SKM-1 treated with dmso at 0.1 percent for 144 hours (cell line): ENCODE results near the gene SETBP1.

Experiments
- DNase-seq: peaks from one replicate; lab custom pipeline; 2025; ENCODE audit not compliant: unreplicated experiment; lab: John Stamatoyannopoulos, UW

The SETBP1 gene

DNA sequence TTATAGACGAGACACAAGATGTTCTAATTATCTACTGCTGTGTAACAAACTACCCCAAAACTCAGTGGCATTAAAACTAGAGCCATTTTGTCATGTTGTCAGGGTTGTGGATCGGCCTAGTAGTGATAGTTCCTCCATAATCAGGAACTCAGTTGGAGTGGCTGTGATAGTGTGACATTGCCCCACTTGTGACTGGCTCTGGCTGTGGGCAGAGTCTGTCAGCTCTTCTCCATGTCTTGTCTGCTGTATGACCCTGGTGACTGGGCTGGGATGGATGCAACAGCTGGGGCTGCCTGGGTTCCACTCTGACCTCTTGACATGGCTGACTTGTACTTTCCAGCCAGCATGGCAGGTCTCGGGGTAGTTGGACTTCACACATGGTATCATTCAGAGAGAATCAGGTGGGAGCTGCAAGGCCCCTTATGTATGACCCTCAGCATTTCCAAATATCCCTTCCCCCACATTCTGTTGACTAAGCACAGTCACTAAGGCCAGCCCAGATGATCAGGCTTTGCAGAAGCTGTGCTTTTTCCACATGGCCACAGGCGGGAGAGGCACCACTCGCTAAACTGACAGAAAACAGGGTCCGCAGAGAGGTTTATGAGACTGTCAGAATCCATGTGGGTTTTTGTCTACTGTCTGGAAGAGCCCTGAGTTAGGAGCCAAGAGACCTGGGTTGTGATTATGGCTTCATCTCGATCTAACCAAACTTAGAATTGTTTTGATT is 50.3 kb downstream of the SETBP1 start:
- no peak for DNase-seq

- no peak for DNase-seq
Observed at GRCh38 chr18:44731530-44732237, 51.0 kb downstream of the SETBP1 start.

DNA sequence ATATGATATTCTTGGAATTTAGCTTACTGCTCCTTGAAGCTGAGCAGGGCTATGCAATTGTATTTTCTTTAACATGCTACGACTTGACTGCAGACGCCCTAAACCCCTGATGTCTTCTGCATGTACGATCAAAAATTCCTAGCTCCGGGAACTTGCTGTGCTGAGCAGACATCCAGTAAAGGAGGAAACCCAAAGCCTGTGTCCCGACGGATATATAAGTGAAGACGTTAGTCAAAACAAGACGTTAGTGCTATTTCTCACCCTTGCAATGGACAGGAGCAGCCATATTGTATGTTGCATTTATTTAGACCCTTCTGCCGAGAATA is 51.5 kb downstream of the SETBP1 start:
- no peak for DNase-seq

- no peak for DNase-seq
Observed at GRCh38 chr18:44732599-44732998, 51.9 kb downstream of the SETBP1 start.

GRCh38 chr18:44733069-44733753 is 52.5 kb downstream of the SETBP1 start:
- peak; percentile 62 for DNase-seq

DNA sequence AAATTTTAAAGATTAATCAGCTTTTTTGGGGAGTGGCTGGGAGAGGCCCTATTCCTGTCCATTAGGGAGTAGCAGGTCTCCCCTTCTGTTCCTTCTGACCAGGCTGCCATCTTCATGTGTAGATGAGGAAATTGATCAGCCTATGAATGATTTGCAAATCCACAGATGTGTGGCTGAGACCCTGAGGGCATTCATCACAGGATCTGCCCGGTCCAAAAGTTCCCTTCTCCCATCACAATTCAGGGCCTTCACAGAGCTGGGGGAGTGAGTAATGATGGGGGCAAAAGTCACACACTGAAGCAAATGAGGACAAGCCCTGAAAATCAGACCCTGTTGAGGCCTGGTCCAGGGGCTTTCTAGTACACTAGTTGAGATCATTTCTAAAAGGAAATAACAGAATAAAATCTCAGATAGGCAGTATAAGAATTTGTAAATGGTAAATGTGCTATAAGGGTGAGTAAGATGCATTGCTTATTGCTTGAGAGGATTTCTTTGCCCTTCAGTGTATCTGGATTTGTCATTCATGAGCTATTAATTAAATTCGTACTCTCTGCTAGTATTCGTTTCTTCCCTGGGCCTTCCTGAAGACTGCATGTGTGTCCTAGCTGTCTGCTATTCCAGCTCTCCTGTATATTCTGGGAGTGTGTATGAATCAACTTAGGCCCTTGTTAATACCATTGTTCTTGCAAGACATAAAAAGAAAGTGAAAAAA is 53.2 kb downstream of the SETBP1 start:
- no peak for DNase-seq

DNA sequence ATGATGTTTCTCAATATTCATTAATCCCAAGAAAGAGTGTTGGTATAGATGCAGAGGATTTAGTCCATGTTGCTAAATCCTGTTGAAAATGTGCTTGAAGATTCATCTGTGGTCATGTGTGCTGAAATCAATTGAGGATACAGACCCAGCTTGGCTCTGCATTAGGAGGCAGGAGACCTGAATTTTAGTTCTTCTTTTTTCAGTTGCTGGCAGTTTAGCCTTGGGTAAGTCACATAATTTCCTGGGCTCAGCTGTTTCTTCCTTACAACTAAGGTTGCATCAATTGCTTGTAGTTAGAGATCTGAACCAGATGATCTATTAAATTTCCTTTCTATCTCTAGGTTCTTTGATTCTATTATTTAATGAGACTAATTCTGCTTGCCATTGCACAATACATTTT is 54.4 kb downstream of the SETBP1 start:
- DNase-seq, result peak; percentile 10

DNA sequence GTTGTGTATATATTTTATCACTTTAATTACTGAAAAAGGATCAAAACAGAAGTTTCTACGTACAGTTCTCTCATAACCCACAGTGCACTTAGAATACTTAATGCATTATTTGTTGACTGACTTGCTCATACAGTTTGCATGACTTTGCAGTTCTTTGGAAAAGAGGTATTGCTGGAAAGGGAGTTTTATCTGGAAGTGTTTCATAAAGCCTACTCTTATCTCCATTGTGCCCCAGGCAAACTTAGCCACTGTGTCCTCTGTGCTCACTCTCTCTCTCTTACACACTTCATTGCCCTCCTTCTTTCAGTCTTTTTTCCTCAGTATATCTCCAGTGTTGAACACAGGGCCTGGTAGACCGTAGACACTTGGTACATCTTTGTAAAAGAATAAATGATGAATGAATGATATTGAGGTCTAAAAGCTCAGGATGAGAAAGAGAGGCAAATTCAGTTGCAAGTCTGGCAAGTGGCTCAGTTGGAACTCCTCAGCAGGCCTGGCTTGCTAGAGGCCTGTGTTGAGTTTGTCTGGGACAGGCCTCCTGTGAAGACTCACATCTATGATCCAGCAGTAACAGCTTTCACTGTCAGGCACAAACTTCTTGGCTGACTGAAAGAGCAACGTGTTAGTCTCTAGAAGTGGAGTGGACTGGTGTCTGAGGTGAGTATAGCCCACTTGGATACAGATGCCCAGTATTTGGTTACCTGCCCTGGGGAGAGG is 56.1 kb downstream of the SETBP1 start:
- DNase-seq, result no peak

DNA sequence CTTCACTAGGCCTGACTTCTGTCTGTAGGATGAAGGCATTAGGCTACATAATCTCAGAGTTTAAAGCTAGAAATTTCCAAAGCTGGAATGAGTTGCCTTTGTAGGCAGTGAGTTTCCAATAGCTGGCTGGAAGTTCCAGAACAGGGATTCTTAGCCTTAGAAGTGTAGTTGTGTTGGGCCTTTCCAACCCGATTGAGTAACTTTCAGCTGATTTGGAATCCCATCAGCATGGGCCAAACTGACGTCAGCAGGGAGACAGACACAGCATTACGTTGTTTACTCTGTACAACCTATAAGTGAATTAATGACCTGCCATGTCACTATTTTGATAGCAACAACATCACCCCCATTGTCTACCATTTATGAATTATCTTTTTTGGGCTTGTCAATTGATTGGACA is 56.9 kb downstream of the SETBP1 start:
- DNase-seq, result no peak

GRCh38 chr18:44740000-44740399 is 59.3 kb downstream of the SETBP1 start:
- no peak for DNase-seq

GRCh38 chr18:44741085-44741484 is 60.4 kb downstream of the SETBP1 start:
- DNase-seq, result no peak

DNA sequence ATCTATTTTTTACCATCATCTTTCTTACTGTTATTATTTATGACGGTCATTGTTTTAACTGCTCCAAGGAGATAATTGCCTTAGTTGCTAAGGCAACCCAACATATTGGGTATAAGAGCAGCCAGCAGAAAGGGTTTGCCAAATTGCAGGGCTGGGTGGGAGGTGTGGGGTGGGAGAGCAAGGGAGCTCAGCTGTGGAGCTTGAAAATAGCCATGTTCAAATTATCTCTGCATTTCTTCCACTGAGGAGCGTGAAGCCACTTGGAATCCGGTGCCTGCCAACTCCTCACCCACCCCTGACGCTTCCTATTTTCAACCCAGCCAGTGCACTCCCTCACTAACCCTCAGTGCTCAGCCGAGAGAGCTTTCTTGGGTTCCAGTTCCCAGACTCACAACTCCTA is 60.8 kb downstream of the SETBP1 start:
- no peak for DNase-seq

DNA sequence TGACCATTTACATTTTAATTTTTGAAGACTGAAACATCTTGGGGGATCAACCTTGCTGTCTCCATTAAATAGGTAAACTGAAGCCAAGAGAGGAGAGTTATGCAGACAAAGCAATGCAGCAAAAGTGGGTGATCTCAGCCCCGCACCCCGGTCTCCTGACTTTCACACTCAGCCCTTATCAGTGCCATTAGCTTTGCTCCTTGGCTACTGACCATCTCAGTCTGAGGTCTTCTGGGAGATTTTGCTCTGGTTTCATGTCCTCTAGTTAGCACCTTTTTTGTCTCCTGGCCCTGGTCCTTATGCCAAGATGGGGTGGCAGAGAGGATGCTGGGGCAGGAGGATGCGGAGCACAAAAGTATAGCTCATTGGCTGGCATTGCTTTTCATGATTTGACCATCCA is 61.4 kb downstream of the SETBP1 start:
- no peak for DNase-seq

GRCh38 chr18:44742718-44743311 is 62.1 kb downstream of the SETBP1 start:
- DNase-seq, result no peak

- DNase-seq, result no peak
Observed at GRCh38 chr18:44743631-44744030, 62.9 kb downstream of the SETBP1 start.

DNA sequence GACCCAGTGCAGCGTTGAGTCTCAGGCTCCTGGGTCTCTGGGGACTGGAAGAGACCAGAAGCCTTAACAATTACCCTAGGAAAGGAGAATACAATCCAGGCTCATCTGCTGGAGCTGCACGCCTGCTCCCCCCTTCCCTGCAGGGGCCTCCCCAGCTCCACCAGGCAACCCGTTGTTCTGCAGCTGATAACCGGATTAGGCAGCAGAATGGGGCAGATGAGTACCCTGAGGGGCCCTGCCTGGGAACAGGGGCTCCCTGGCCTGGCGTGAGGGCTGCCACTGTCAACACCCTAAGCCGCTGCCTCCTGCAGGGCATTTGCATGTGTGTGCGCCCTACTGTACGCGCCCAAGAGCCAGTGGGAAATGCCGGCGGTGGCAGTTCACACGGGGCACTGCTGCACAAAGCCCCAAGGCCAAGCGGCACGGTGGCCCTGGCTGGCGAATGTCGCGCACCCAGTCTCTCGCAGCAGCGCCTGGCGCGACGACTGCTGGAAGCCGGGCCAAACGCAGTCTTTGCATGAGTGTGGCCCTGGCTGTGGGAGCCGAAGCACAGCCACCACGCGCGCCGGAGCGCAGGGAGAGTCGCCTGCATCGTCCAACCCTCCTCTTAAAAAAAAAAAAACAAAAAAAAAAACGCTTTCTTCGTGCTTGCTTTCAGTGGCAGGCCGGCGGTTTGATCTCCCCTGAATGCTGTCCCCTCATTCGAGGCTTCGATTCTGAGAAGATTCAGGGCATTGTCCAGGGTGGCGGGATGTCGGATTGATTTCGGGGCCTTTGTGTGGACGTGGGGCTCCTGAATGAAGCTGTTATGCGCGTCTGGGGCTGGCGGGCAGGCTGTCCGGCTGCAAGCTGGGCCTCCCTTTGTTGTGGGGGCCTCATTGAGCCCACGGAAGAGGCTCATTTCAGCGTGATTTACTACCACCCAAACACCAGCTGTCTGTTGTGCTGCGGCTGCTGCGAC is 63.8 kb downstream of the SETBP1 start:
- no peak for DNase-seq

DNA sequence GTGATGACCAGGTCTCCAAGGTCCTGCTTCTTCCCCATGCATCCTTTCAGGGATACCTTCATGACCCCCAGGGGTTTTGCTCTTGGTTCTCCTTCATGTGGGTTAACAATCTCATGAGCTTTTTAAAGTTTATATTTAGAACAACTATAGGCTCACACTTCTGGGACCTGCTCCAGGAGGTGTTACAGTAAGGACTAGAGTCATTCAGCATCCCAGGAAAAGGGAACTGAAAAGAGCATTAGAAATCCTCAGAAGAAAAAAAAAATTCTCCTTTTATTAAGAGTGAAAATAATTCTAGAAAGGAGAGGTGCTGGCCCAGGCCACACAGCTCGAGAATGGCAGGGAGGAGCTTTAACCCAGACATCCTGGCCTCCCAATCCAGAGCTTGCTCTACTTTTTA is 66.5 kb downstream of the SETBP1 start:
- DNase-seq, result no peak

DNA sequence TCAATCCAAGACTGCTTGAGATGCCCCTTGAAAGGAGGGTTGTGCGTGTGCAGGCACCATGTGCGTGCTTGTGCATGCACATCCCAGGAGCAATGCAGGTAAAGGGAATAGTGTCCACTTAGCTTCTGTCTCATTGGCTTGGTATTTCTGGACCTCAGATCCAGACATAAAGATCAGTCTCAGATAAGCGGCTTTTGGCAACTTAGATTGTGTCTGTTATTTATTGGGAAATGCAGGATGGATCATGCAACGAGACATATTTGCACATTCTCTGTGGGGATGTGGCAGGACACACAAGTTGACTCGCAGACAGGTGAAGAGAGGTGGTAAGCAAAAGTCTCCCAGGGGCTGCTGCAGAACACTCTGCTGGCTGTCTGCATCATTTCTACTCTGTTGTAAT is 67.9 kb downstream of the SETBP1 start:
- DNase-seq, result no peak

DNA sequence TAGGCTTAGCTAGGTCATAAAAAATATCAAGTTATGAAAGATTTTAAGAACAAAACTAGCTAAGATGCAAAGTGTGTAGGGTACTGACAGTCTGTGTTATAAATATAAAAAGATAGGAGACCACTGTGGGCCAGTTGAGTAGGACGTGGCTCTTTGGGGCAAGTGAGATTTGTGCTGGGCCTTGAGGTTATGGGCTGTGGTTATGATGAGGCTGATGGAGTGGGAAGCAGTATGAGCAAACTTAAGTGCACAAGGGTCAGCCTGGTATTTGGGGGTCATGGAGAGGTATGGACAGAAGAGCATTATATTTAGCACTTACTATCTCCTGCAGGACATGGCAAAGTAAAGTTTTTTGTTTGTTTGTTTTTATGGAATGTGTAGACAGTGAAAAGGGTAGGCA is 70.1 kb downstream of the SETBP1 start:
- no peak for DNase-seq

DNA sequence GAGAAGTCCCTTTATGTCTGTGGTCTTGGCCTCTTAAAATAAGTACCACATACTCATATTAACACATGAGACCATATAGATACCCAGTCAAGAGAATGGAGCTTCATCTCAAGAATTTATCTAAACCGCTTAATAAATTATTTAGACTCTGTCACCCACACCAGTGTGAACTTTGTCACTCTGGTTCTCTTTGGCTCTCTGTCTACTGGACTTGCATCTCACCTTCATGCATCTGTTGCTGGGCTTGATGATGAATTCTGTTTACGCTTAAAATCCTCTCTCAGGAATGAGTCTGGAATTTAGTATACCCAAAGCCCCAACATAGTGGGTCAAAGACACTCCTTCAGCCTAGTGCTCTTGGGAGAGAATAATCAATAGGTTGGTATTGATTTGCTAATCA is 73.9 kb downstream of the SETBP1 start:
- no peak for DNase-seq
